WERI-Rb-1 (cell line): Measurements from ENCODE around the gene ZNF532.

Experiments
- DNase-seq: peaks from one replicate; pipeline ENCODE4 v3.0.0-alpha.2; 2020
- H3K27ac ChIP-seq: fragments of 250-450 bp; sonication (Bioruptor Pico); 2 replicates; pipeline ENCODE4 v1.5.1; 2020; ENCODE audit warnings: mild to moderate bottlenecking, moderate library complexity
- H3K27me3 ChIP-seq: fragments of 250-450 bp; sonication (Bioruptor Pico); 2 replicates; pipeline ENCODE4 v1.5.1; 2021; ENCODE audit warnings: mild to moderate bottlenecking, low read depth, moderate library complexity; ENCODE audit not compliant: insufficient read depth, severe bottlenecking
- H3K36me3 ChIP-seq: fragments of 250-450 bp; sonication (Bioruptor Pico); 2 replicates; pipeline ENCODE4 v1.5.1; 2020; ENCODE audit warnings: mild to moderate bottlenecking, moderate library complexity
- H3K4me3 ChIP-seq: 2 replicates; pipeline ENCODE4 v1.5.1; 2011; ENCODE audit warnings: low read depth, mild to moderate bottlenecking, control low read depth, low read length
- H3K9me3 ChIP-seq: fragments of 250-450 bp; sonication (Bioruptor Pico); 2 replicates; pipeline ENCODE4 v1.5.1; 2021; ENCODE audit warnings: mild to moderate bottlenecking, moderate library complexity; ENCODE audit not compliant: severe bottlenecking
- TF ChIP-seq, protein P1 (sequence below): IDR thresholded peaks from 2 replicates; pipeline ENCODE4 v1.5.1; 2011; ENCODE audit warnings: low read depth, mild to moderate bottlenecking, control low read depth, inconsistent platforms, low read length

The ZNF532 gene

DNA sequence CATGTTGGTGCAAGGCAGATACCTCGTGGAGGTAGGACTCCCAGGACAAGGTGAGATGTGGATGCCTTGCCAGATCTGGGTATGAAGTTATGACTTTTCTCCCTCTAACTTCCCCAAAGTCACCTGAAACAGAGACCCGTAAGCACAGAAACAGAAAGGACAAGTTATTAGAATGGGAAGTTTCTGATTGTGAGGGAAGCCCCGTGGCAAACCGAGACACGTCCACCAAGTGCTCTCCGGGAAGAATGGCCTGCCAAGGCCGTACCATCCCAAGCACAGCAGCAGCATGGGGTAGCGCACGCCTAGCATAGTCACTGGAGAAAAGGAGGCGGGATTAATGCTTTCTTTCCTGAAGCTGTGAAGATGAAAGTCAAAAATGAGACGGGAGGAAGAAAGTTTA, 110.6 kb downstream of the ZNF532 start:
- no peaks in the 10 kb centered on the region for H3K9me3 ChIP-seq
- H3K4me3 ChIP-seq = no peak overlapping the region
- no peak overlapping the region for H3K27ac ChIP-seq
- H3K36me3 ChIP-seq = peaks cover 51% of the 10 kb centered on the region
- no peak for DNase-seq
- H3K27me3 ChIP-seq = no peaks in the 10 kb centered on the region
- TF ChIP-seq, protein P1, sequence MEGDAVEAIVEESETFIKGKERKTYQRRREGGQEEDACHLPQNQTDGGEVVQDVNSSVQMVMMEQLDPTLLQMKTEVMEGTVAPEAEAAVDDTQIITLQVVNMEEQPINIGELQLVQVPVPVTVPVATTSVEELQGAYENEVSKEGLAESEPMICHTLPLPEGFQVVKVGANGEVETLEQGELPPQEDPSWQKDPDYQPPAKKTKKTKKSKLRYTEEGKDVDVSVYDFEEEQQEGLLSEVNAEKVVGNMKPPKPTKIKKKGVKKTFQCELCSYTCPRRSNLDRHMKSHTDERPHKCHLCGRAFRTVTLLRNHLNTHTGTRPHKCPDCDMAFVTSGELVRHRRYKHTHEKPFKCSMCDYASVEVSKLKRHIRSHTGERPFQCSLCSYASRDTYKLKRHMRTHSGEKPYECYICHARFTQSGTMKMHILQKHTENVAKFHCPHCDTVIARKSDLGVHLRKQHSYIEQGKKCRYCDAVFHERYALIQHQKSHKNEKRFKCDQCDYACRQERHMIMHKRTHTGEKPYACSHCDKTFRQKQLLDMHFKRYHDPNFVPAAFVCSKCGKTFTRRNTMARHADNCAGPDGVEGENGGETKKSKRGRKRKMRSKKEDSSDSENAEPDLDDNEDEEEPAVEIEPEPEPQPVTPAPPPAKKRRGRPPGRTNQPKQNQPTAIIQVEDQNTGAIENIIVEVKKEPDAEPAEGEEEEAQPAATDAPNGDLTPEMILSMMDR = no peak

DNA sequence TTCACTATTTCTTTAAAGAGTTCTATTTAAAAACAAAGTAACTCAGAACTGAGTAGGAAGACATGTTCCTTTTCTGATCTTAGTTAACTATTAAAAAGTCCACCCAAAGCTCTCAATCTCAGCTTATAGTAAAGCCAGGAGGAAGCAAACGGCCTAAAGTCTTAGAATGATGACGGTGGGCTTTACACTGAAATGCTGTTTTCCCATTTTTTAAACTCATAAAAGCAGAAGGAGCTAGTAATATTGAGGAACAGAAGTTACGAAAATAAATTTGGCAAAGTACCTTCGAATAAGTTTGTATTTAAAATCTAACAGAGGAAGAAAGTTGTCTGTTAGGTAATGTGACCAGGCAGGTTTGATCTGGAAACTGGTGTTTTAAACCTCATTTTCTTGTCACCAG, 111.1 kb downstream of the ZNF532 start:
- Histone ChIP-seq H3K27ac (no peak overlapping the region), H3K27me3 (no peaks in the 10 kb centered on the region), H3K4me3 (no peak overlapping the region), H3K36me3 (peaks cover 56% of the 10 kb centered on the region), H3K9me3 (no peaks in the 10 kb centered on the region)
- no peak for DNase-seq
- TF ChIP-seq, protein P1 = no peak

DNA sequence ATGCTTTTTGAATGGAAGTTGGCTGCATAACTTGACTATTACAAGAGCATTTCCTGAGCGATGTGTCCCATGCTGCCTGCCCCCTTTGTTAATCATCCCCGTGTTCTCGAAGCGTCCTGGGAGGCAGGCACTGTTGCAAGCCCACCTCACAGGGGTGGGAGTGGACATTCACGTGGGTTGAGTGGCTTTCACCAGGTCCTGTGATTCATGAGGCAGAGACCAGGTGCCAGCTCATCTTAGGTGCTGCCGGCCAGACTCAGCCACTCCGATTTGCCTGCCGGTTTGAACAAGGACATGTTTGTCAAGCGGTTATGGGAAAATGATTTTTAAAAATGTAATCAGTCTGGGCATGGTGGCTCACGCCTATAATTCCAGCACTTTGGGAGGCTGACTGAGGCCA, 112.5 kb downstream of the ZNF532 start:
- H3K36me3 ChIP-seq = peaks cover 65% of the 10 kb centered on the region
- no peak for DNase-seq
- TF ChIP-seq, protein P1 = no peak
- H3K9me3 ChIP-seq = no peaks in the 10 kb centered on the region
- H3K27ac ChIP-seq = no peak overlapping the region
- H3K4me3 ChIP-seq = no peak overlapping the region
- H3K27me3 ChIP-seq = no peaks in the 10 kb centered on the region

DNA sequence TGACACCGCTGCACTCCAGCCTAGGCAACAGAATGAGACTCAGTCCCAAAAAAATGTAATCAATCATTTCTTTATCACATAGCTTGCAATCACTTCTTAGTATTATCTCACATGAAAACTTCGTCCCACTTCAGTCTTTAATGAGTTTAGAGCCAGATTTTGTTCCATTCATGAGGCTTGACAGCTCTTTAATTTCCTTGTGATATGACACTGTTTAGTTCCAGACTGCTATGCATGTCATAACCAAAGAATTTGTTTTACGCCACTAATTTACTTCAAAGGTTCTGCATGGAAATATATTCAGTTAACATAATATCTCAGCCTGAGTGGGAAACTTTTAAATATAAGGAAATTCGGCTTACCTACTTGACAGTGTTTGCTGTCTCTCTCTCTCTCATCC, 113.1 kb downstream of the ZNF532 start:
- TF ChIP-seq, protein P1 = no peak
- no peak overlapping the region for H3K27ac ChIP-seq
- H3K27me3 ChIP-seq = no peaks in the 10 kb centered on the region

DNA sequence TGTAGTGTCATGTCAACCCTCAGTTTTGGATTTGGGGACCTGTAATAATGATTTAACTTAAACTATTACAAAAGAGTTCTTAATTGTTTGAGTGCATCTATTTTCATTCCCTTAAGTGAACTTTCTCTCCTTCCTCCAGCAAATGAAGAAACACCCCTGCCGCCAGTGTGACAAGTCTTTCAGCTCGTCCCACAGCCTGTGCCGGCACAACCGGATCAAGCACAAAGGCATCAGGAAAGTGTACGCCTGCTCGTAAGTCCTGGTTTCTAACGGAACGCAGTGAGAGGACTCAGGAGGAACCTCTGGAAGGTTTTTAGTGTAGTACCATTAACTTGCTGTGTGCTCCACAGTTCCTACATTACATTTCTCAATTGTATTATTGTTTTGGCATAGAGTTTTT, 114.2 kb downstream of the ZNF532 start:
- Histone ChIP-seq H3K9me3 (no peaks in the 10 kb centered on the region), H3K4me3 (no peak overlapping the region), H3K27ac (no peak overlapping the region), H3K27me3 (no peaks in the 10 kb centered on the region), H3K36me3 (peaks cover 68% of the 10 kb centered on the region)
- no peak for DNase-seq
- TF ChIP-seq, protein P1 = no peak

More for the DNA sequence above, 113.1 kb downstream of the ZNF532 start:
- Histone ChIP-seq H3K36me3 (peaks cover 68% of the 10 kb centered on the region), H3K4me3 (no peak overlapping the region), H3K9me3 (no peaks in the 10 kb centered on the region)
- DNase-seq = no peak

DNA sequence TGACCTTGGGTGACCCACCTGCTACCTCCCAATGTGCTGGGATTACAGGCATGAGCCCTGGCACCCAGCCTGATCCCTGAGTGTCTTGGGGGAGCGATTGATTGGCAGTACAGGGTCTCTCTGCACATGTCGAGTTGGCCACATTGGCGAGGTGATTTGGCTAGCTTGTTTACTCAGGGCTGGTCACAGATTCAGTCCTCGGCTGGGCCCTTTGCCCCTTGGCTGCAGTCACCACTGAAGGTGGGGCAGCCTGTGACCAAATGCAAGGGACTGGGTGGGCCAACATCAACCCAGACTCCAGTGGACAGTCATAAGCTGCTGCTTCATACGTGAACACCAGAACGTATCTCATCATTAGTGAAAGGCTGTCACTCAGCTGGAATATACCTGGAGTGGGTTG, 114.9 kb downstream of the ZNF532 start:
- TF ChIP-seq, protein P1 = no peak
- Histone ChIP-seq H3K4me3 (no peak overlapping the region), H3K27me3 (no peaks in the 10 kb centered on the region), H3K27ac (no peak overlapping the region), H3K9me3 (no peaks in the 10 kb centered on the region), H3K36me3 (peaks cover 67% of the 10 kb centered on the region)
- DNase-seq = no peak
